T-helper 1 cell treated with Interleukin-12 subunit alpha and Interleukin-12 subunit beta and Interleukin-4 antibody, amounts not matched to agents 30 μg/mL and 1 μg/mL, for 36 hours (primary cell): Measurements from ENCODE around the gene NOL4L.

ENCODE experiments used
- H3K27ac Mint-ChIP-seq: one replicate; pipeline ENCODE4 v1.8.0; 2021; ENCODE audit warnings: mild to moderate bottlenecking, mixed read lengths
- H3K27me3 Mint-ChIP-seq: one replicate; pipeline ENCODE4 v1.8.0; 2021; ENCODE audit warnings: low read depth, mixed read lengths
- H3K36me3 Mint-ChIP-seq: one replicate; pipeline ENCODE4 v1.8.0; 2021; ENCODE audit warnings: low read depth, mixed read lengths
- H3K4me1 Mint-ChIP-seq: one replicate; pipeline ENCODE4 v1.8.0; 2021; ENCODE audit warnings: low read depth, mixed read lengths
- H3K4me3 Mint-ChIP-seq: one replicate; pipeline ENCODE4 v1.8.0; 2021; ENCODE audit warnings: mild to moderate bottlenecking, moderate library complexity, mixed read lengths
- H3K9me3 Mint-ChIP-seq: one replicate; pipeline ENCODE4 v1.8.0; 2021; ENCODE audit warnings: mixed read lengths

The NOL4L gene

GRCh38 chr20:32449890-32450401 is 135.2 kb downstream of the NOL4L start:
- Mint-ChIP-seq H3K36me3 (peaks cover 10% of the 10 kb centered on the region), H3K27me3 (no peaks in the 10 kb centered on the region), H3K4me1 (peaks cover 3% of the 10 kb centered on the region), H3K4me3 (no peak overlapping the region), H3K9me3 (no peaks in the 10 kb centered on the region), H3K27ac (peak overlapping the region; percentile 50)

GRCh38 chr20:32449057-32449889 is 135.9 kb downstream of the NOL4L start:
- H3K36me3 Mint-ChIP-seq = peaks cover 13% of the 10 kb centered on the region
- no peaks in the 10 kb centered on the region for H3K9me3 Mint-ChIP-seq
- no peaks in the 10 kb centered on the region for H3K27me3 Mint-ChIP-seq
- H3K4me1 Mint-ChIP-seq = peaks cover 3% of the 10 kb centered on the region
- H3K4me3 Mint-ChIP-seq = no peak overlapping the region
- H3K27ac Mint-ChIP-seq = peak overlapping the region; percentile 50

GRCh38 chr20:32448306-32449056 is 136.7 kb downstream of the NOL4L start:
- Mint-ChIP-seq H3K4me3 (no peak overlapping the region), H3K36me3 (peaks cover 13% of the 10 kb centered on the region), H3K27me3 (no peaks in the 10 kb centered on the region), H3K9me3 (no peaks in the 10 kb centered on the region), H3K4me1 (peaks cover 6% of the 10 kb centered on the region), H3K27ac (no peak overlapping the region)

GRCh38 chr20:32447136-32448027 is 137.8 kb downstream of the NOL4L start:
- no peaks in the 10 kb centered on the region for H3K9me3 Mint-ChIP-seq
- H3K27ac Mint-ChIP-seq = no peak overlapping the region

GRCh38 chr20:32446301-32447100 is 138.6 kb downstream of the NOL4L start:
- H3K36me3 Mint-ChIP-seq = peaks cover 18% of the 10 kb centered on the region
- H3K9me3 Mint-ChIP-seq = no peaks in the 10 kb centered on the region
- H3K27ac Mint-ChIP-seq = peak overlapping the region; percentile 45

More at GRCh38 chr20:32447136-32448027, 137.8 kb downstream of the NOL4L start:
- H3K4me1 Mint-ChIP-seq = peaks cover 9% of the 10 kb centered on the region
- peaks cover 18% of the 10 kb centered on the region for H3K36me3 Mint-ChIP-seq
- H3K27me3 Mint-ChIP-seq = no peaks in the 10 kb centered on the region
- no peak overlapping the region for H3K4me3 Mint-ChIP-seq

GRCh38 chr20:32445539-32446273 is 139.4 kb downstream of the NOL4L start:
- Mint-ChIP-seq H3K27ac (peak overlapping the region; percentile 51), H3K4me1 (peaks cover 12% of the 10 kb centered on the region), H3K4me3 (no peak overlapping the region), H3K36me3 (peaks cover 23% of the 10 kb centered on the region), H3K9me3 (no peaks in the 10 kb centered on the region), H3K27me3 (no peaks in the 10 kb centered on the region)

More at GRCh38 chr20:32446301-32447100, 138.6 kb downstream of the NOL4L start:
- peaks cover 9% of the 10 kb centered on the region for H3K4me1 Mint-ChIP-seq
- H3K4me3 Mint-ChIP-seq = no peak overlapping the region
- H3K27me3 Mint-ChIP-seq = no peaks in the 10 kb centered on the region

GRCh38 chr20:32444474-32445220 is 140.5 kb downstream of the NOL4L start:
- H3K36me3 Mint-ChIP-seq = peaks cover 25% of the 10 kb centered on the region
- H3K27me3 Mint-ChIP-seq = no peaks in the 10 kb centered on the region
- no peak overlapping the region for H3K27ac Mint-ChIP-seq
- H3K4me3 Mint-ChIP-seq = no peak overlapping the region
- H3K9me3 Mint-ChIP-seq = no peaks in the 10 kb centered on the region
- H3K4me1 Mint-ChIP-seq = peaks cover 13% of the 10 kb centered on the region

GRCh38 chr20:32443386-32443974 is 141.7 kb downstream of the NOL4L start:
- no peaks in the 10 kb centered on the region for H3K27me3 Mint-ChIP-seq
- H3K27ac Mint-ChIP-seq = peak overlapping the region; percentile 41
- no peak overlapping the region for H3K4me3 Mint-ChIP-seq
- no peaks in the 10 kb centered on the region for H3K9me3 Mint-ChIP-seq
- peaks cover 34% of the 10 kb centered on the region for H3K36me3 Mint-ChIP-seq
- H3K4me1 Mint-ChIP-seq = peaks cover 13% of the 10 kb centered on the region

GRCh38 chr20:32442630-32443373 is 142.3 kb downstream of the NOL4L start:
- no peak overlapping the region for H3K27ac Mint-ChIP-seq
- H3K4me1 Mint-ChIP-seq = peaks cover 13% of the 10 kb centered on the region
- H3K36me3 Mint-ChIP-seq = peaks cover 35% of the 10 kb centered on the region
- no peaks in the 10 kb centered on the region for H3K9me3 Mint-ChIP-seq
- no peaks in the 10 kb centered on the region for H3K27me3 Mint-ChIP-seq
- H3K4me3 Mint-ChIP-seq = no peak overlapping the region

GRCh38 chr20:32441638-32442037 is 143.5 kb downstream of the NOL4L start:
- no peak overlapping the region for H3K27ac Mint-ChIP-seq
- no peaks in the 10 kb centered on the region for H3K9me3 Mint-ChIP-seq
- H3K36me3 Mint-ChIP-seq = peaks cover 38% of the 10 kb centered on the region

GRCh38 chr20:32440758-32441078 is 144.4 kb downstream of the NOL4L start:
- Mint-ChIP-seq H3K4me1 (peaks cover 13% of the 10 kb centered on the region), H3K9me3 (no peaks in the 10 kb centered on the region), H3K27me3 (no peaks in the 10 kb centered on the region), H3K27ac (no peak overlapping the region), H3K36me3 (peaks cover 40% of the 10 kb centered on the region), H3K4me3 (no peak overlapping the region)

More at GRCh38 chr20:32441638-32442037, 143.5 kb downstream of the NOL4L start:
- Mint-ChIP-seq H3K4me1 (peaks cover 13% of the 10 kb centered on the region), H3K4me3 (no peak overlapping the region), H3K27me3 (no peaks in the 10 kb centered on the region)
